Measurements from ENCODE around the gene COPG2.

Gene COPG2

GRCh38 chr7:130506358-130506757, 162.2 kb downstream of the COPG2 start:
- in situ Hi-C loops (cut with MboI; ENCODE audit: low sequenced_read_pairs), result no loop called here

- in situ Hi-C loops (cut with MboI; ENCODE audit: low sequenced_read_pairs), result no loop called here
Measured at GRCh38 chr7:130505753-130506152, 162.8 kb downstream of the COPG2 start.

- in situ Hi-C loops (cut with MboI; ENCODE audit: low sequenced_read_pairs), result no loop called here
Measured at GRCh38 chr7:130500910-130501309, 167.6 kb downstream of the COPG2 start.

GRCh38 chr7:130500463-130500862, 168.1 kb downstream of the COPG2 start:
- in situ Hi-C loops (cut with MboI; ENCODE audit: low sequenced_read_pairs), result no loop called here

- in situ Hi-C loops (cut with MboI; ENCODE audit: low sequenced_read_pairs), result no loop called here
Measured at GRCh38 chr7:130494431-130494858, 174.1 kb downstream of the COPG2 start.

- in situ Hi-C loops (cut with MboI; ENCODE audit: low sequenced_read_pairs), result no loop called here
Measured at GRCh38 chr7:130493275-130493873, 175.2 kb downstream of the COPG2 start.

GRCh38 chr7:130492523-130493274, 175.8 kb downstream of the COPG2 start:
- in situ Hi-C loops (cut with MboI; ENCODE audit: low sequenced_read_pairs), result no loop called here

GRCh38 chr7:130491841-130492522, 176.6 kb downstream of the COPG2 start, which contains the start of gene MEST:
MEST (plus strand) TSS chr7:130492085; CDS start chr7:130492314, 229 bp downstream.
- in situ Hi-C loops (cut with MboI; ENCODE audit: low sequenced_read_pairs), result no loop called here

GRCh38 chr7:130490888-130491804, 177.4 kb downstream of the COPG2 start:
- in situ Hi-C loops (cut with MboI; ENCODE audit: low sequenced_read_pairs), result no loop called here

- in situ Hi-C loops (cut with MboI; ENCODE audit: low sequenced_read_pairs), result no loop called here
Measured at GRCh38 chr7:130490311-130490791, 178.2 kb downstream of the COPG2 start.

- in situ Hi-C loops (cut with MboI; ENCODE audit: low sequenced_read_pairs), result no loop called here
Measured at GRCh38 chr7:130489140-130489983, 179.2 kb downstream of the COPG2 start.

- in situ Hi-C loops (cut with MboI; ENCODE audit: low sequenced_read_pairs), result no loop called here
Measured at GRCh38 chr7:130488392-130489139, 180.0 kb downstream of the COPG2 start.

- in situ Hi-C loops (cut with MboI; ENCODE audit: low sequenced_read_pairs), result no loop called here
Measured at GRCh38 chr7:130486954-130487436, 181.6 kb downstream of the COPG2 start.

GRCh38 chr7:130486114-130486953, 182.2 kb downstream of the COPG2 start:
- in situ Hi-C loops (cut with MboI; ENCODE audit: low sequenced_read_pairs), result no loop called here

- in situ Hi-C loops (cut with MboI; ENCODE audit: low sequenced_read_pairs), result no loop called here
Measured at GRCh38 chr7:130485734-130486113, 182.8 kb downstream of the COPG2 start.

- in situ Hi-C loops (cut with MboI; ENCODE audit: low sequenced_read_pairs), result no loop called here
Measured at GRCh38 chr7:130483031-130483430, 185.5 kb downstream of the COPG2 start.

GRCh38 chr7:130481898-130482297, 186.7 kb downstream of the COPG2 start:
- in situ Hi-C loops (cut with MboI; ENCODE audit: low sequenced_read_pairs), result no loop called here

Measured in HL-60/S4 treated with phorbol 12-myristate 13-acetate at 8.2 ng/mL for 4 days and 3 days (cell line).